GM18519 (cell line): ENCODE results near the gene KATNB1.

Source experiments
- ATAC-seq: cut with Tn5 transposase; IDR thresholded peaks from one replicate; pipeline ENCODE4 v1.9.1; 2021; ENCODE audit warnings: mild to moderate bottlenecking, moderate library complexity; ENCODE audit not compliant: unreplicated experiment, low FRiP score

The KATNB1 gene

GRCh38 chr16:57754354-57755060, 18.9 kb downstream of the KATNB1 start:
- ATAC-seq = no peak

GRCh38 chr16:57755061-57755684, 19.6 kb downstream of the KATNB1 start:
- no peak for ATAC-seq

GRCh38 chr16:57755726-57756423, 20.3 kb downstream of the KATNB1 start:
- no peak for ATAC-seq

- no peak for ATAC-seq
These were observed 21.1 kb downstream of the KATNB1 start for GRCh38 chr16:57756424-57757325.

- ATAC-seq = peak; percentile 71
These were observed 21.8 kb downstream of the KATNB1 start for GRCh38 chr16:57757326-57757786.

GRCh38 chr16:57757883-57758282, 22.3 kb downstream of the KATNB1 start:
- no peak for ATAC-seq

GRCh38 chr16:57758331-57759117, 23.0 kb downstream of the KATNB1 start:
- no peak for ATAC-seq

- no peak for ATAC-seq
These were observed 23.6 kb downstream of the KATNB1 start for GRCh38 chr16:57759131-57759530.

- ATAC-seq = no peak
These were observed 24.2 kb downstream of the KATNB1 start for GRCh38 chr16:57759541-57760356.

GRCh38 chr16:57760357-57761160, 25.0 kb downstream of the KATNB1 start:
- no peak for ATAC-seq

- ATAC-seq = no peak
These were observed 25.7 kb downstream of the KATNB1 start for GRCh38 chr16:57761301-57761700.

GRCh38 chr16:57761957-57762356, 26.4 kb downstream of the KATNB1 start:
- ATAC-seq = no peak

- no peak for ATAC-seq
These were observed 26.9 kb downstream of the KATNB1 start for GRCh38 chr16:57762365-57763040.

GRCh38 chr16:57763285-57764005, 27.9 kb downstream of the KATNB1 start:
- ATAC-seq = no peak

GRCh38 chr16:57764006-57764340, 28.4 kb downstream of the KATNB1 start:
- no peak for ATAC-seq

- ATAC-seq = no peak
These were observed 29.0 kb downstream of the KATNB1 start for GRCh38 chr16:57764341-57765159.
